A549 (cell line): ENCODE results near the gene UBE2E2.

Experiments used
- BHLHE40 ChIP-seq: IDR thresholded peaks from 2 replicates; pipeline ENCODE4 v1.6.1; 2012; ENCODE audit warnings: low read depth, low read length, inconsistent platforms
- EP300 ChIP-seq, 2 experiments: fragments of >200 bp; sonication (Bioruptor Twin); formaldehyde crosslinking; IDR thresholded peaks; 2 replicates in 1 of 2; 3 replicates in 1 of 2; pipeline ENCODE4 v1.6.1; 2016 to 2017
- ESRRA ChIP-seq: fragments of 150-350 bp; IDR thresholded peaks from 2 replicates; pipeline ENCODE4 v1.6.1; 2014; ENCODE audit warnings: mild to moderate bottlenecking, low read length, borderline replicate concordance
- HEYL ChIP-seq: fragments of 250-450 bp; sonication (Bioruptor Pico); IDR thresholded peaks from 2 replicates; pipeline ENCODE4 v1.8.0; 2021; ENCODE audit warnings: mild to moderate bottlenecking, moderate library complexity
- HOXA7 ChIP-seq: fragments of 250-450 bp; sonication (Bioruptor Pico); IDR thresholded peaks from 2 replicates; pipeline ENCODE4 v1.5.0; 2020; ENCODE audit warnings: mild to moderate bottlenecking, moderate library complexity
- JUN ChIP-seq, 2 experiments: fragments of >200 bp; sonication (Bioruptor Twin); formaldehyde crosslinking; IDR thresholded peaks; 2 replicates in 1 of 2; 3 replicates in 1 of 2; pipeline ENCODE4 v1.6.1; 2016 to 2017
- POLR2A ChIP-seq: IDR thresholded peaks from 2 replicates; pipeline ENCODE4 v1.6.1; 2012; ENCODE audit warnings: mild to moderate bottlenecking, low read length
- RCOR1 ChIP-seq: fragments of 150-350 bp; IDR thresholded peaks from 2 replicates; pipeline ENCODE4 v1.6.1; 2014; ENCODE audit warnings: antibody characterized with exemption, low read length, low read depth
- RFX5 ChIP-seq: fragments of 450-650 bp; IDR thresholded peaks from 2 replicates; pipeline ENCODE4 v1.7.1; 2014; ENCODE audit warnings: antibody characterized with exemption, mild to moderate bottlenecking, moderate library complexity
- TF ChIP-seq, protein P1 (sequence below): fragments of >200 bp; sonication (Bioruptor Twin); formaldehyde crosslinking; IDR thresholded peaks from 3 replicates; pipeline ENCODE4 v1.5.1; 2016
- TF ChIP-seq, protein P2 (sequence below): IDR thresholded peaks from 2 replicates; pipeline ENCODE4 v1.6.1; 2012
- TF ChIP-seq, protein P3 (sequence below): fragments of >200 bp; sonication (Bioruptor Twin); formaldehyde crosslinking; IDR thresholded peaks from 2 replicates; pipeline ENCODE4 v1.6.1; 2016
- TF ChIP-seq, protein P4 (sequence below): fragments of 150-350 bp; IDR thresholded peaks from 2 replicates; pipeline ENCODE4 v1.6.1; 2014; ENCODE audit warnings: low read depth, mild to moderate bottlenecking, low read length
- TF ChIP-seq, protein P5 (sequence below): fragments of 200-600 bp; sonication (generic); IDR thresholded peaks from 2 replicates; pipeline ENCODE4 v1.6.1; 2016; ENCODE audit warnings: antibody characterized with exemption, mild to moderate bottlenecking, moderate library complexity

DNA sequence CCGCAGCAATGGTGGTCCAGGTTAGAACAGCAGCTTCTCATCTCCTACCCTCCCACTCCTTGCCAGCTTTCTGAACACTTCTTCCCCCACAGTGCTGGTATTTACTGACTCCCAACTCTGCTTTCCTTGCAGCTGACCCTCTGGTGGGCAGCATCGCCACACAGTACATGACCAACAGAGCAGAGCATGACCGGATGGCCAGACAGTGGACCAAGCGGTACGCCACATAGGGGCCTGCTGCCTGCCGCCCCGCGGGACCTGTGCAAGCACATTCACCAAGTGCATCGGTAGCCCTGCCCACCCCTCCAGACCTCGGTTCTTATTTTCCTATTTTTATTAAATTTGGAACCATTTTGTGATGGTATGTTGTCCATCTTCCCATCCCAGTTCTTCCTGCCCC lies 386.5 kb downstream of the UBE2E2 start:
- TF ChIP-seq BHLHE40 = no peak
- TF ChIP-seq RCOR1 = no peak
- TF ChIP-seq, protein P1, sequence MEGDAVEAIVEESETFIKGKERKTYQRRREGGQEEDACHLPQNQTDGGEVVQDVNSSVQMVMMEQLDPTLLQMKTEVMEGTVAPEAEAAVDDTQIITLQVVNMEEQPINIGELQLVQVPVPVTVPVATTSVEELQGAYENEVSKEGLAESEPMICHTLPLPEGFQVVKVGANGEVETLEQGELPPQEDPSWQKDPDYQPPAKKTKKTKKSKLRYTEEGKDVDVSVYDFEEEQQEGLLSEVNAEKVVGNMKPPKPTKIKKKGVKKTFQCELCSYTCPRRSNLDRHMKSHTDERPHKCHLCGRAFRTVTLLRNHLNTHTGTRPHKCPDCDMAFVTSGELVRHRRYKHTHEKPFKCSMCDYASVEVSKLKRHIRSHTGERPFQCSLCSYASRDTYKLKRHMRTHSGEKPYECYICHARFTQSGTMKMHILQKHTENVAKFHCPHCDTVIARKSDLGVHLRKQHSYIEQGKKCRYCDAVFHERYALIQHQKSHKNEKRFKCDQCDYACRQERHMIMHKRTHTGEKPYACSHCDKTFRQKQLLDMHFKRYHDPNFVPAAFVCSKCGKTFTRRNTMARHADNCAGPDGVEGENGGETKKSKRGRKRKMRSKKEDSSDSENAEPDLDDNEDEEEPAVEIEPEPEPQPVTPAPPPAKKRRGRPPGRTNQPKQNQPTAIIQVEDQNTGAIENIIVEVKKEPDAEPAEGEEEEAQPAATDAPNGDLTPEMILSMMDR = no peak
- no peak for TF ChIP-seq RFX5
- TF ChIP-seq, protein P2, sequence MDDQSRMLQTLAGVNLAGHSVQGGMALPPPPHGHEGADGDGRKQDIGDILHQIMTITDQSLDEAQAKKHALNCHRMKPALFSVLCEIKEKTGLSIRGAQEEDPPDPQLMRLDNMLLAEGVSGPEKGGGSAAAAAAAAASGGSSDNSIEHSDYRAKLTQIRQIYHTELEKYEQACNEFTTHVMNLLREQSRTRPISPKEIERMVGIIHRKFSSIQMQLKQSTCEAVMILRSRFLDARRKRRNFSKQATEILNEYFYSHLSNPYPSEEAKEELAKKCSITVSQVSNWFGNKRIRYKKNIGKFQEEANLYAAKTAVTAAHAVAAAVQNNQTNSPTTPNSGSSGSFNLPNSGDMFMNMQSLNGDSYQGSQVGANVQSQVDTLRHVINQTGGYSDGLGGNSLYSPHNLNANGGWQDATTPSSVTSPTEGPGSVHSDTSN = no peak
- no peak for TF ChIP-seq POLR2A
- no peak for TF ChIP-seq HOXA7
- TF ChIP-seq, protein P3, sequence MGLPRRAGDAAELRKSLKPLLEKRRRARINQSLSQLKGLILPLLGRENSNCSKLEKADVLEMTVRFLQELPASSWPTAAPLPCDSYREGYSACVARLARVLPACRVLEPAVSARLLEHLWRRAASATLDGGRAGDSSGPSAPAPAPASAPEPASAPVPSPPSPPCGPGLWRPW = no peak
- no peak for TF ChIP-seq HEYL (CRISPR knock-in tag)
- TF ChIP-seq, protein P4, sequence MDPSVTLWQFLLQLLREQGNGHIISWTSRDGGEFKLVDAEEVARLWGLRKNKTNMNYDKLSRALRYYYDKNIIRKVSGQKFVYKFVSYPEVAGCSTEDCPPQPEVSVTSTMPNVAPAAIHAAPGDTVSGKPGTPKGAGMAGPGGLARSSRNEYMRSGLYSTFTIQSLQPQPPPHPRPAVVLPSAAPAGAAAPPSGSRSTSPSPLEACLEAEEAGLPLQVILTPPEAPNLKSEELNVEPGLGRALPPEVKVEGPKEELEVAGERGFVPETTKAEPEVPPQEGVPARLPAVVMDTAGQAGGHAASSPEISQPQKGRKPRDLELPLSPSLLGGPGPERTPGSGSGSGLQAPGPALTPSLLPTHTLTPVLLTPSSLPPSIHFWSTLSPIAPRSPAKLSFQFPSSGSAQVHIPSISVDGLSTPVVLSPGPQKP = no peak
- TF ChIP-seq JUN (IDR thresholded peaks at IDR 0.05) = no peak
- TF ChIP-seq EP300 (IDR thresholded peaks at IDR 0.05) = no peak
- TF ChIP-seq, protein P5, sequence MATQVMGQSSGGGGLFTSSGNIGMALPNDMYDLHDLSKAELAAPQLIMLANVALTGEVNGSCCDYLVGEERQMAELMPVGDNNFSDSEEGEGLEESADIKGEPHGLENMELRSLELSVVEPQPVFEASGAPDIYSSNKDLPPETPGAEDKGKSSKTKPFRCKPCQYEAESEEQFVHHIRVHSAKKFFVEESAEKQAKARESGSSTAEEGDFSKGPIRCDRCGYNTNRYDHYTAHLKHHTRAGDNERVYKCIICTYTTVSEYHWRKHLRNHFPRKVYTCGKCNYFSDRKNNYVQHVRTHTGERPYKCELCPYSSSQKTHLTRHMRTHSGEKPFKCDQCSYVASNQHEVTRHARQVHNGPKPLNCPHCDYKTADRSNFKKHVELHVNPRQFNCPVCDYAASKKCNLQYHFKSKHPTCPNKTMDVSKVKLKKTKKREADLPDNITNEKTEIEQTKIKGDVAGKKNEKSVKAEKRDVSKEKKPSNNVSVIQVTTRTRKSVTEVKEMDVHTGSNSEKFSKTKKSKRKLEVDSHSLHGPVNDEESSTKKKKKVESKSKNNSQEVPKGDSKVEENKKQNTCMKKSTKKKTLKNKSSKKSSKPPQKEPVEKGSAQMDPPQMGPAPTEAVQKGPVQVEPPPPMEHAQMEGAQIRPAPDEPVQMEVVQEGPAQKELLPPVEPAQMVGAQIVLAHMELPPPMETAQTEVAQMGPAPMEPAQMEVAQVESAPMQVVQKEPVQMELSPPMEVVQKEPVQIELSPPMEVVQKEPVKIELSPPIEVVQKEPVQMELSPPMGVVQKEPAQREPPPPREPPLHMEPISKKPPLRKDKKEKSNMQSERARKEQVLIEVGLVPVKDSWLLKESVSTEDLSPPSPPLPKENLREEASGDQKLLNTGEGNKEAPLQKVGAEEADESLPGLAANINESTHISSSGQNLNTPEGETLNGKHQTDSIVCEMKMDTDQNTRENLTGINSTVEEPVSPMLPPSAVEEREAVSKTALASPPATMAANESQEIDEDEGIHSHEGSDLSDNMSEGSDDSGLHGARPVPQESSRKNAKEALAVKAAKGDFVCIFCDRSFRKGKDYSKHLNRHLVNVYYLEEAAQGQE = no peak
- TF ChIP-seq ESRRA = no peak
